ENCODE measurements around the gene BSCL2. TPM values are rescaled to one million over a fixed set of nuclear protein-coding genes. Genes with fewer than 3 reads are reported as not detected.

The BSCL2 gene
- total and polyA plus RNA-seq, 4 donors: 30.7 to 190 (median 93.0) TPM

DNA sequence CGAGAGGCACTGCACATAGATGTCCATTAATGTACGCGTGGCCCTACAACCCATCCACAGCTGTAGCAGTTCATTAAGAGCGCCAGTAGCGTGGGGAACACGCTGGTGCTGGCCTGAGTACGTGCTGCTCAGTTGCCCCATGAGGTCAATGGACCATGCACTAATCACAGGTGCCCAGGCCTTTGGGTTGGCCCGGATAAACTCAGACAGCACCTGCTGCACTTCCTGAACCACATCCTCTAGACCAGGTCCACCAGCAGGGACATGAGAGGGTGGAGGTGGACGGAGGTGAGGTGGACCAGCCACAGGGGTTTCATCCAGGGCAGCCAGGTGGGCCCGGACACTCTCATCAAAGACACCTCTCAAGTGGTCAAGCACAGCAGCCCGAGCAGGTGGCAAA, 57.7 kb downstream of the BSCL2 start:
- Histone ChIP-seq H3K9ac (ENCODE audit: insufficient read depth in 1 of 2, low read length in 2 of 2) (no peak overlapping the region), H3K27ac (ENCODE audit: low read depth in 1 of 2, low read length in 1 of 2) (no peak overlapping the region), H3K9me3 (ENCODE audit: control insufficient read depth in 4 of 4, insufficient read depth in 3 of 4, low read length in 3 of 4) (no peaks in the 10 kb centered on the region), H3K4me3 (no peak overlapping the region), H3K4me1 (ENCODE audit: control insufficient read depth in 5 of 5, insufficient read depth in 5 of 5, low read length in 5 of 5) (peaks cover 0 to 25% (median 6%) of the 10 kb centered on the region in 5 donors), H3K27me3 (ENCODE audit: control insufficient read depth in 3 of 3, insufficient read depth in 3 of 3, low read length in 2 of 3) (no peaks in the 10 kb centered on the region), H3K36me3 (ENCODE audit: control insufficient read depth in 4 of 4, insufficient read depth in 4 of 4, low read length in 4 of 4) (peaks cover 0 to 21% (median 16%) of the 10 kb centered on the region in 4 donors)
- DNase-seq (no peak), ATAC-seq (ENCODE audit: insufficient read depth, low FRiP score) (no peak)
- WGBS, 2 donors: 90 to 93% methylated on average over 11 of the region's 11 CpGs
- TF ChIP-seq, protein P1, sequence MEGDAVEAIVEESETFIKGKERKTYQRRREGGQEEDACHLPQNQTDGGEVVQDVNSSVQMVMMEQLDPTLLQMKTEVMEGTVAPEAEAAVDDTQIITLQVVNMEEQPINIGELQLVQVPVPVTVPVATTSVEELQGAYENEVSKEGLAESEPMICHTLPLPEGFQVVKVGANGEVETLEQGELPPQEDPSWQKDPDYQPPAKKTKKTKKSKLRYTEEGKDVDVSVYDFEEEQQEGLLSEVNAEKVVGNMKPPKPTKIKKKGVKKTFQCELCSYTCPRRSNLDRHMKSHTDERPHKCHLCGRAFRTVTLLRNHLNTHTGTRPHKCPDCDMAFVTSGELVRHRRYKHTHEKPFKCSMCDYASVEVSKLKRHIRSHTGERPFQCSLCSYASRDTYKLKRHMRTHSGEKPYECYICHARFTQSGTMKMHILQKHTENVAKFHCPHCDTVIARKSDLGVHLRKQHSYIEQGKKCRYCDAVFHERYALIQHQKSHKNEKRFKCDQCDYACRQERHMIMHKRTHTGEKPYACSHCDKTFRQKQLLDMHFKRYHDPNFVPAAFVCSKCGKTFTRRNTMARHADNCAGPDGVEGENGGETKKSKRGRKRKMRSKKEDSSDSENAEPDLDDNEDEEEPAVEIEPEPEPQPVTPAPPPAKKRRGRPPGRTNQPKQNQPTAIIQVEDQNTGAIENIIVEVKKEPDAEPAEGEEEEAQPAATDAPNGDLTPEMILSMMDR (IDR thresholded peaks at IDR 0.05; ENCODE audit: control extremely low read depth, extremely low read depth): no peak

DNA sequence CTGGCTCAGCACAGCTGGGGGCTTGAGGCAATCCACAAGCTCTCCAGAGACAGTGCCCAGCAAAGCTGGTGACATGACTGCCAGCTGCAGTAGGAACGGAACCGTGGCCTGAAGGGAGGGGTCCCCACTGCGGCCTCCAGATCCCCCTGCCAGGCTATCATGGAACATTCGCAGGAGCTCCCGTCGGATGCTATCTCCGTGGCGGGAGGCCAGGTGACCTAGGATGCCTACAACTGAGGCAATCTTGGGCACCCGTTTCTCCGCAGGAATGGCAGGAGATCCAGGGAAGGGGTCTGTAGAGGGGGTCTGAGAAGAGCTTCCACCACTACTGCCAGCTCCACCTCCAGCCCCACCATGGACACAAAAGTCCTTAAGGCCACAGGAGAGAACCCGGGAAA, 58.3 kb downstream of the BSCL2 start:
- Histone ChIP-seq H3K27me3 (ENCODE audit: control insufficient read depth in 3 of 3, insufficient read depth in 3 of 3, low read length in 2 of 3) (no peaks in the 10 kb centered on the region), H3K9me3 (ENCODE audit: control insufficient read depth in 4 of 4, insufficient read depth in 3 of 4, low read length in 3 of 4) (no peaks in the 10 kb centered on the region), H3K9ac (ENCODE audit: insufficient read depth in 1 of 2, low read length in 2 of 2) (no peak overlapping the region), H3K4me3 (no peak overlapping the region), H3K27ac (ENCODE audit: low read depth in 1 of 2, low read length in 1 of 2) (no peak overlapping the region), H3K36me3 (ENCODE audit: control insufficient read depth in 4 of 4, insufficient read depth in 4 of 4, low read length in 4 of 4) (peaks cover 0 to 24% (median 18%) of the 10 kb centered on the region in 4 donors), H3K4me1 (ENCODE audit: control insufficient read depth in 5 of 5, insufficient read depth in 5 of 5, low read length in 5 of 5) (peaks cover 0 to 25% (median 6%) of the 10 kb centered on the region in 5 donors)
- TF ChIP-seq, protein P1 (IDR thresholded peaks at IDR 0.05; ENCODE audit: control extremely low read depth, extremely low read depth): no peak
- ATAC-seq (ENCODE audit: insufficient read depth, low FRiP score) (no peak), DNase-seq (no peak)
- WGBS, 2 donors: 94 to 96% methylated on average over 11 of the region's 11 CpGs

DNA sequence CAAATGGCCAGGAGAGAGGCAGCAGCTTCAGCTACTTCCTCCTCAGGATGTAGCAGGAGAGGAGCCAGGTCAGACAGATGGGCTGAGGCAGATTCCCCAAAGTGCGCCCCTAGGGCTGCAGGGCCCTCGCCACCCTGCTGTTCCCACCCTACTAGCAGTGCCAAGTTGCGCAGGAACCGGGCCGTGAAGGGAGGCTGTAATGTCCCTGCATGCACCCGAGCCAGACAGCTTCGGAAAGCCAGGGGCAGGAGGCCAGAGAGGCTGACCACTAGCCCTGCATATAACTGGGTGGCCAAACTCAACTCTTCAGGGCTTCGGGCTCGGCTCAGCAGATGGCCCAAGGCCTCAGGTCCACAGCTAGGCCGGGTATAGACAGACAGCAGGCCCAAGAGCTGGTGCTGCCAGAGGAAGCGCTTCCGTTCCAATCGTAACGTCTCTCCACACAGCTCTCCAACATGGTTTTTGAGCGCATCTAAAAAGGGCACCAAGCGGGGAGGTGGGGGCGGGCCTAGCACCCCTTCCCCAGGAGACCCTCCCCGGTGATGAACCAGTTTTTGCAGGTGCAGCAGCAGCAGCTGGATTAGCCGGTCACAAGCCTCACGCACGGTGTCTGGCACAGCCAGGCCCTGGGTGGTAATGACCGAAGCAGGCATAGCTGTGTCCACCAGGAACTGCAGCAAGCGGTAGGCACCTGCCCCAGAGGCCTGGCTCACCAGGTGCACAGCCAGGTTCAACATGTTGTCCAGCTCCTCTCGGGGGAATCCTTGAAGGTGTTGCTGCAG, 58.8 kb downstream of the BSCL2 start:
- Histone ChIP-seq H3K27ac (ENCODE audit: low read depth in 1 of 2, low read length in 1 of 2) (no peak overlapping the region), H3K4me1 (ENCODE audit: control insufficient read depth in 5 of 5, insufficient read depth in 5 of 5, low read length in 5 of 5) (peaks cover 0 to 25% (median 6%) of the 10 kb centered on the region in 5 donors), H3K9ac (ENCODE audit: insufficient read depth in 1 of 2, low read length in 2 of 2) (no peak overlapping the region), H3K9me3 (ENCODE audit: control insufficient read depth in 4 of 4, insufficient read depth in 3 of 4, low read length in 3 of 4) (no peaks in the 10 kb centered on the region), H3K36me3 (ENCODE audit: control insufficient read depth in 4 of 4, insufficient read depth in 4 of 4, low read length in 4 of 4) (peaks cover 0 to 24% (median 18%) of the 10 kb centered on the region in 4 donors), H3K4me3 (no peak overlapping the region), H3K27me3 (ENCODE audit: control insufficient read depth in 3 of 3, insufficient read depth in 3 of 3, low read length in 2 of 3) (no peaks in the 10 kb centered on the region)
- TF ChIP-seq, protein P1 (IDR thresholded peaks at IDR 0.05; ENCODE audit: control extremely low read depth, extremely low read depth): no peak
- ATAC-seq (ENCODE audit: insufficient read depth, low FRiP score) (no peak), DNase-seq (no peak)
- 94 to 97% methylated on average over 24 of the region's 24 CpGs for WGBS, 2 donors
